ENCODE results near the gene PRICKLE4.

- TF ChIP-seq EZH2 (IDR thresholded peaks at IDR 0.05; ENCODE audit: borderline replicate concordance, low read depth, low read length, poor library complexity, severe bottlenecking) (no peak), CTCF (conservative IDR thresholded peaks at IDR 0.05; ENCODE audit: low read depth, low read length) (no peak)
Measured at GRCh38 chr6:41813469-41813868, 32.9 kb downstream of the PRICKLE4 start.
